Measurements from ENCODE around the gene PRSS27.
A peak's percentile ranks its signal among the peaks of the same experiment; 100 is the strongest.
"Not testable (repeated sequence)": the region's sequence is repeated elsewhere in the genome, so short reads cannot be mapped to it uniquely, and the experiment has no call there.

The PRSS27 gene

DNA sequence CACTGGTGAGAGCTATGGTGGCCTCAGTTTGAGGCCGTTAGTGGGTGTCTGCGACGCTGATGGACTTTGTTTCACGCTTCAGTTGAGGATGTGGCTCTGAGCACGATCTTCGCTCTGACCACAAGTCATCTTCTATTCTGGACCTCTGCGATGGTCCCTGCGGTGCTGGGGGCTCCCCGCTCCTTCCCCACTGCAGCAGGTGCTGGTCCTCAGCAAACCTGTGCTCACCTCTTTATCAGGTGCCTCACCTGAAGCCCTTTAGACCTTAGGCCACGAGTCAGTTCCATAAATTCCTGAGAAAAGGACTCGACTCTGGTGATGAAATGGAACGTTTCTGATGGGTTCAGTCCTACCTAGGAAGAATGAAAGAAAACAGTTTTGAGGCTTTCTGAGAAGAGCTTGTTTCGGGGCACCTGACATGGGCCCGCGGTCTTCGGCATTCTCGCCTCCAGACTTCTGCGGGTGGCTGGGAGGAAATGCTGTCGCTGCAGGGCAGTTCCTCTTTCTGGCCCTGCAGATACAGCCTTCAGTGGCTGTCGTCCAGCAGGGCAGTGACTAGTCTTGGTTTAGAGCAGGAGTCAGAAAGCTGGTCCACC lies 33.0 kb downstream of the PRSS27 start:
- H3K4me2 ChIP-seq (ENCODE audit: low read length) = peak overlapping the region; percentile 56
- H3K36me3 ChIP-seq (ENCODE audit: insufficient read depth, low read length) = no peaks in the 10 kb centered on the region
- H3K4me3 ChIP-seq (ENCODE audit: low read depth, low read length, poor library complexity, severe bottlenecking) = peak overlapping the region; percentile 40
- peak overlapping the region; percentile 31 for H3K27ac ChIP-seq (ENCODE audit: low read depth, low read length, poor library complexity, severe bottlenecking)
- no peak for TF ChIP-seq EZH2 (IDR thresholded peaks at IDR 0.05; ENCODE audit: borderline replicate concordance, low read length)
- TF ChIP-seq, protein P1, sequence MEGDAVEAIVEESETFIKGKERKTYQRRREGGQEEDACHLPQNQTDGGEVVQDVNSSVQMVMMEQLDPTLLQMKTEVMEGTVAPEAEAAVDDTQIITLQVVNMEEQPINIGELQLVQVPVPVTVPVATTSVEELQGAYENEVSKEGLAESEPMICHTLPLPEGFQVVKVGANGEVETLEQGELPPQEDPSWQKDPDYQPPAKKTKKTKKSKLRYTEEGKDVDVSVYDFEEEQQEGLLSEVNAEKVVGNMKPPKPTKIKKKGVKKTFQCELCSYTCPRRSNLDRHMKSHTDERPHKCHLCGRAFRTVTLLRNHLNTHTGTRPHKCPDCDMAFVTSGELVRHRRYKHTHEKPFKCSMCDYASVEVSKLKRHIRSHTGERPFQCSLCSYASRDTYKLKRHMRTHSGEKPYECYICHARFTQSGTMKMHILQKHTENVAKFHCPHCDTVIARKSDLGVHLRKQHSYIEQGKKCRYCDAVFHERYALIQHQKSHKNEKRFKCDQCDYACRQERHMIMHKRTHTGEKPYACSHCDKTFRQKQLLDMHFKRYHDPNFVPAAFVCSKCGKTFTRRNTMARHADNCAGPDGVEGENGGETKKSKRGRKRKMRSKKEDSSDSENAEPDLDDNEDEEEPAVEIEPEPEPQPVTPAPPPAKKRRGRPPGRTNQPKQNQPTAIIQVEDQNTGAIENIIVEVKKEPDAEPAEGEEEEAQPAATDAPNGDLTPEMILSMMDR (IDR thresholded peaks at IDR 0.05; ENCODE audit: low read length) = no peak
- peak overlapping the region; percentile 34; the same call in 1 of the 2 replicates for H3K9ac ChIP-seq (ENCODE audit: low read length)
- H3K27me3 ChIP-seq (ENCODE audit: insufficient read depth, low read length) = no peaks in the 10 kb centered on the region
- no peak overlapping the region for H2AFZ ChIP-seq (ENCODE audit: low read length)
- H3F3A ChIP-seq (ENCODE audit: insufficient read depth, low read length) = 0 out of 2 replicates have a peak, but pooled peaks cover 3% of the 10 kb centered on the region
- H3K79me2 ChIP-seq (ENCODE audit: insufficient read depth, low read length) = peaks cover 4% of the 10 kb centered on the region; the same call in 1 of the 2 replicates
- peaks cover 3% of the 10 kb centered on the region; the same call in 1 of the 2 replicates for H4K20me1 ChIP-seq (ENCODE audit: insufficient read depth, low read length)
- peaks cover 17% of the 10 kb centered on the region for H3K4me1 ChIP-seq (ENCODE audit: insufficient read depth, low read length, severe bottlenecking)
- no peaks in the 10 kb centered on the region for H3K9me3 ChIP-seq (ENCODE audit: low read length)
- no peaks in the 10 kb centered on the region for H3K9me2 ChIP-seq (ENCODE audit: low read depth, low read length)

GRCh38 chr16:2686075-2686474 lies 33.9 kb downstream of the PRSS27 start:
- not testable (repeated sequence) for H3K9ac ChIP-seq (ENCODE audit: low read length); H2AFZ ChIP-seq (ENCODE audit: low read length); H3K27ac ChIP-seq (ENCODE audit: low read depth, low read length, poor library complexity, severe bottlenecking); H3K4me2 ChIP-seq (ENCODE audit: low read length); H3K27me3 ChIP-seq (ENCODE audit: insufficient read depth, low read length); H3K36me3 ChIP-seq (ENCODE audit: insufficient read depth, low read length); H3K4me3 ChIP-seq (ENCODE audit: low read depth, low read length, poor library complexity, severe bottlenecking); H4K20me1 ChIP-seq (ENCODE audit: insufficient read depth, low read length); H3K9me2 ChIP-seq (ENCODE audit: low read depth, low read length); H3F3A ChIP-seq (ENCODE audit: insufficient read depth, low read length); H3K9me3 ChIP-seq (ENCODE audit: low read length)
- Histone ChIP-seq H3K79me2 (ENCODE audit: insufficient read depth, low read length) (peaks cover 11% of the 10 kb centered on the region; the same call in 1 of the 2 replicates), H3K4me1 (ENCODE audit: insufficient read depth, low read length, severe bottlenecking) (peaks cover 24% of the 10 kb centered on the region)

DNA sequence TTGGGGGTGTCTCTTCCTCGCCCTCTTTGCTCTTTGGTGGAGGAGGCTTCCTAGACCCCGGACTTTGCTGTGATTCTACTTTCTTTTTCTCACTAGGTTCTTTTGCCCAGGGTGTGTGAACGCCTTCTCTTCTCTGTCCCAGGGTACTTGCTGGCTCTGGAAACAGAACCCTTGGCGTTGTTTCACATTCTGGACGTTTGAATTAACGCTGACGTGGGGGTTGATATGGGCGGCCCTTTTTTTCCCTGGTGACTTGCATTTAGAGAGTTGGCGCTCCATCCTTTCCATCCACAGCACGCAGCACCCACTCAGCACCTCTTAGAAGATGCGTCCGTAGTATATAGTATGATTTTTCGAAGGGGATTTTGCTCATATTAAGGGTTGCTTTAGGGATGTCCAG lies 37.0 kb downstream of the PRSS27 start:
- H2AFZ ChIP-seq (ENCODE audit: low read length); H3K27ac ChIP-seq (ENCODE audit: low read depth, low read length, poor library complexity, severe bottlenecking); H3K36me3 ChIP-seq (ENCODE audit: insufficient read depth, low read length); H3K27me3 ChIP-seq (ENCODE audit: insufficient read depth, low read length); H4K20me1 ChIP-seq (ENCODE audit: insufficient read depth, low read length); H3K9me3 ChIP-seq (ENCODE audit: low read length); H3K9me2 ChIP-seq (ENCODE audit: low read depth, low read length); H3F3A ChIP-seq (ENCODE audit: insufficient read depth, low read length): not testable (repeated sequence)
- peak overlapping the region; percentile 97 for H3K9ac ChIP-seq (ENCODE audit: low read length)
- H3K4me2 ChIP-seq (ENCODE audit: low read length) = peak overlapping the region; percentile 72
- H3K4me1 ChIP-seq (ENCODE audit: insufficient read depth, low read length, severe bottlenecking) = peaks cover 25% of the 10 kb centered on the region
- H3K79me2 ChIP-seq (ENCODE audit: insufficient read depth, low read length) = peaks cover 11% of the 10 kb centered on the region; the same call in 1 of the 2 replicates
- peak overlapping the region; percentile 97 for H3K4me3 ChIP-seq (ENCODE audit: low read depth, low read length, poor library complexity, severe bottlenecking)

GRCh38 chr16:2682209-2683021 lies 37.6 kb downstream of the PRSS27 start, which contains the start of gene KCTD5:
KCTD5 (plus strand) TSS chr16:2682523; CDS start chr16:2682549, 26 bp downstream.
- TF ChIP-seq, protein P1 (IDR thresholded peaks at IDR 0.05; ENCODE audit: low read length) = no peak
- TF ChIP-seq EZH2 (IDR thresholded peaks at IDR 0.05; ENCODE audit: borderline replicate concordance, low read length) = no peak
- Histone ChIP-seq H3K9me2 (ENCODE audit: low read depth, low read length) (no peaks in the 10 kb centered on the region), H3F3A (ENCODE audit: insufficient read depth, low read length) (0 out of 2 replicates have a peak, but pooled peaks cover 3% of the 10 kb centered on the region), H4K20me1 (ENCODE audit: insufficient read depth, low read length) (no peaks in the 10 kb centered on the region), H3K9ac (ENCODE audit: low read length) (peak within 1 kb of the TSS; percentile 97), H3K36me3 (ENCODE audit: insufficient read depth, low read length) (peaks cover 4% of the 10 kb centered on the region; the same call in 1 of the 2 replicates), H3K4me3 (ENCODE audit: low read depth, low read length, poor library complexity, severe bottlenecking) (peak within 1 kb of the TSS; percentile 97), H2AFZ (ENCODE audit: low read length) (no peak within 1 kb of the TSS), H3K79me2 (ENCODE audit: insufficient read depth, low read length) (0 out of 2 replicates have a peak, but pooled peaks cover 7% of the 10 kb centered on the region), H3K27me3 (ENCODE audit: insufficient read depth, low read length) (no peaks in the 10 kb centered on the region), H3K4me1 (ENCODE audit: insufficient read depth, low read length, severe bottlenecking) (peaks cover 20% of the 10 kb centered on the region), H3K4me2 (ENCODE audit: low read length) (peak within 1 kb of the TSS; percentile 72), H3K27ac (ENCODE audit: low read depth, low read length, poor library complexity, severe bottlenecking) (no peak within 1 kb of the TSS), H3K9me3 (ENCODE audit: low read length) (no peaks in the 10 kb centered on the region)

- not testable (repeated sequence) for H3K9me2 ChIP-seq (ENCODE audit: low read depth, low read length); H3K36me3 ChIP-seq (ENCODE audit: insufficient read depth, low read length); H3K79me2 ChIP-seq (ENCODE audit: insufficient read depth, low read length); H2AFZ ChIP-seq (ENCODE audit: low read length); H3K27ac ChIP-seq (ENCODE audit: low read depth, low read length, poor library complexity, severe bottlenecking); H3K4me2 ChIP-seq (ENCODE audit: low read length); H3K4me3 ChIP-seq (ENCODE audit: low read depth, low read length, poor library complexity, severe bottlenecking); H4K20me1 ChIP-seq (ENCODE audit: insufficient read depth, low read length); H3K9ac ChIP-seq (ENCODE audit: low read length); H3K9me3 ChIP-seq (ENCODE audit: low read length); H3F3A ChIP-seq (ENCODE audit: insufficient read depth, low read length); H3K27me3 ChIP-seq (ENCODE audit: insufficient read depth, low read length)
- peaks cover 11% of the 10 kb centered on the region for H3K4me1 ChIP-seq (ENCODE audit: insufficient read depth, low read length, severe bottlenecking)
Measured at GRCh38 chr16:2680360-2680759, 39.7 kb downstream of the PRSS27 start.
